ENCODE results near the gene KIAA0825. TPM values are rescaled to one million over a fixed set of nuclear protein-coding genes. Genes with fewer than 3 reads are reported as not detected.
"Not testable (repeated sequence)": the region's sequence is repeated elsewhere in the genome, so short reads cannot be mapped to it uniquely, and the experiment has no call there.

The KIAA0825 gene
- total and polyA plus RNA-seq, 2 donors (not counting 1 experiment from before 2014, with no cell fraction given), result 1.7 to 3.6 TPM

- no peak overlapping the region for H3K4me2 ChIP-seq (ENCODE audit: extremely low read depth, insufficient read depth, low read length)
- no peak overlapping the region for H3K9ac ChIP-seq (ENCODE audit: insufficient read depth, low read length)
- no peaks in the 10 kb centered on the region for H3K9me3 ChIP-seq (ENCODE audit: control insufficient read depth, insufficient read depth, low read depth, low read length)
- DNase-seq (ENCODE audit: low read depth in 2 of 2), result no peak
- H3K4me3 ChIP-seq (replicated peaks in 1 of 4; ENCODE audit: control extremely low read depth in 1 of 4, insufficient read depth in 1 of 4, low read depth in 3 of 4, low read length in 4 of 4), result no peak overlapping the region
- no peaks in the 10 kb centered on the region for H3K4me1 ChIP-seq (ENCODE audit: control insufficient read depth, extremely low read depth, insufficient read depth, low read length)
- no peaks in the 10 kb centered on the region for H4K20me1 ChIP-seq (ENCODE audit: control insufficient read depth, extremely low read depth, insufficient read depth, low read length)
- no peak overlapping the region for H2AFZ ChIP-seq (ENCODE audit: low read length)
- H3K27me3 ChIP-seq (ENCODE audit: control insufficient read depth, insufficient read depth, low read length), result no peaks in the 10 kb centered on the region
- TF ChIP-seq, protein P1, sequence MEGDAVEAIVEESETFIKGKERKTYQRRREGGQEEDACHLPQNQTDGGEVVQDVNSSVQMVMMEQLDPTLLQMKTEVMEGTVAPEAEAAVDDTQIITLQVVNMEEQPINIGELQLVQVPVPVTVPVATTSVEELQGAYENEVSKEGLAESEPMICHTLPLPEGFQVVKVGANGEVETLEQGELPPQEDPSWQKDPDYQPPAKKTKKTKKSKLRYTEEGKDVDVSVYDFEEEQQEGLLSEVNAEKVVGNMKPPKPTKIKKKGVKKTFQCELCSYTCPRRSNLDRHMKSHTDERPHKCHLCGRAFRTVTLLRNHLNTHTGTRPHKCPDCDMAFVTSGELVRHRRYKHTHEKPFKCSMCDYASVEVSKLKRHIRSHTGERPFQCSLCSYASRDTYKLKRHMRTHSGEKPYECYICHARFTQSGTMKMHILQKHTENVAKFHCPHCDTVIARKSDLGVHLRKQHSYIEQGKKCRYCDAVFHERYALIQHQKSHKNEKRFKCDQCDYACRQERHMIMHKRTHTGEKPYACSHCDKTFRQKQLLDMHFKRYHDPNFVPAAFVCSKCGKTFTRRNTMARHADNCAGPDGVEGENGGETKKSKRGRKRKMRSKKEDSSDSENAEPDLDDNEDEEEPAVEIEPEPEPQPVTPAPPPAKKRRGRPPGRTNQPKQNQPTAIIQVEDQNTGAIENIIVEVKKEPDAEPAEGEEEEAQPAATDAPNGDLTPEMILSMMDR (conservative IDR thresholded peaks at IDR 0.05 in 1 of 2, IDR thresholded peaks at IDR 0.05 in 1 of 2; ENCODE audit: low read depth in 1 of 2, low read length in 2 of 2), result no peak
- TF ChIP-seq EZH2 (IDR thresholded peaks at IDR 0.05; ENCODE audit: low read length, missing control alignments), result no peak
- no peaks in the 10 kb centered on the region for H3K79me2 ChIP-seq (ENCODE audit: control insufficient read depth, insufficient read depth, low read length)
- H3K27ac ChIP-seq (ENCODE audit: insufficient read depth, low read length), result no peak overlapping the region
- H3K36me3 ChIP-seq (ENCODE audit: control insufficient read depth, insufficient read depth, low read length), result no peaks in the 10 kb centered on the region
Measured at GRCh38 chr5:94140300-94140699, 478.1 kb downstream of the KIAA0825 start.

GRCh38 chr5:94130077-94130476, 488.3 kb downstream of the KIAA0825 start:
- H3K4me2 ChIP-seq (ENCODE audit: extremely low read depth, insufficient read depth, low read length), result no peak overlapping the region
- no peak overlapping the region for H3K4me3 ChIP-seq (replicated peaks in 1 of 4; ENCODE audit: control extremely low read depth in 1 of 4, insufficient read depth in 1 of 4, low read depth in 3 of 4, low read length in 4 of 4)
- no peaks in the 10 kb centered on the region for H3K79me2 ChIP-seq (ENCODE audit: control insufficient read depth, insufficient read depth, low read length)
- TF ChIP-seq, protein P1 (conservative IDR thresholded peaks at IDR 0.05 in 1 of 2, IDR thresholded peaks at IDR 0.05 in 1 of 2; ENCODE audit: low read depth in 1 of 2, low read length in 2 of 2), result no peak
- TF ChIP-seq EZH2 (IDR thresholded peaks at IDR 0.05; ENCODE audit: low read length, missing control alignments), result no peak
- DNase-seq (ENCODE audit: low read depth in 2 of 2), result no peak
- H3K36me3 ChIP-seq (ENCODE audit: control insufficient read depth, insufficient read depth, low read length), result no peaks in the 10 kb centered on the region
- no peak overlapping the region for H2AFZ ChIP-seq (ENCODE audit: low read length)
- H3K27me3 ChIP-seq (ENCODE audit: control insufficient read depth, insufficient read depth, low read length), result no peaks in the 10 kb centered on the region
- no peaks in the 10 kb centered on the region for H3K4me1 ChIP-seq (ENCODE audit: control insufficient read depth, extremely low read depth, insufficient read depth, low read length)
- H4K20me1 ChIP-seq (ENCODE audit: control insufficient read depth, extremely low read depth, insufficient read depth, low read length), result no peaks in the 10 kb centered on the region
- H3K9ac ChIP-seq (ENCODE audit: insufficient read depth, low read length), result no peak overlapping the region
- H3K27ac ChIP-seq (ENCODE audit: insufficient read depth, low read length), result no peak overlapping the region
- no peaks in the 10 kb centered on the region for H3K9me3 ChIP-seq (ENCODE audit: control insufficient read depth, insufficient read depth, low read depth, low read length)

DNA sequence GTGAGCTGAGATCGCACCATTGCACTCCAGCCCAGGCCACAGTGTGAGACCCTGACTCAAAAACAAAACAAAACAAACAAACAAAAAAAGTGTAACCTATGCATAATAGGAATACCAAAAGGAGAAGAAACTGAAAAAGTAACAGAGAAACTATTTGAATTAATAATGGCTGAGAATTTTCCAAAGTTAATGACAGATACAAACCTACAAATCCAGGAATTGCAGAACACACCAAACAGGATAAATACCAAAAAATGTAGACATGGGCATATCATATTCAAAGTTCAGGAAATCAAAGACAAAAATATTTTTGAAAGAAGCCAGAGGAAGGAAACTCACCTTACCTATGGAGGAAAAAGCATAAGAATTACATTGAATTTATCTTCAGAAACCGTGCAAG, 493.3 kb downstream of the KIAA0825 start:
- H3K4me1 ChIP-seq (ENCODE audit: control insufficient read depth, extremely low read depth, insufficient read depth, low read length), result no peaks in the 10 kb centered on the region
- no peak for TF ChIP-seq EZH2 (IDR thresholded peaks at IDR 0.05; ENCODE audit: low read length, missing control alignments)
- TF ChIP-seq, protein P1 (conservative IDR thresholded peaks at IDR 0.05 in 1 of 2, IDR thresholded peaks at IDR 0.05 in 1 of 2; ENCODE audit: low read depth in 1 of 2, low read length in 2 of 2), result no peak
- no peak overlapping the region for H2AFZ ChIP-seq (ENCODE audit: low read length)
- no peak overlapping the region for H3K4me2 ChIP-seq (ENCODE audit: extremely low read depth, insufficient read depth, low read length)
- no peak overlapping the region for H3K27ac ChIP-seq (ENCODE audit: insufficient read depth, low read length)
- no peaks in the 10 kb centered on the region for H3K36me3 ChIP-seq (ENCODE audit: control insufficient read depth, insufficient read depth, low read length)
- DNase-seq (ENCODE audit: low read depth in 2 of 2), result no peak
- H3K9me3 ChIP-seq (ENCODE audit: control insufficient read depth, insufficient read depth, low read depth, low read length), result no peaks in the 10 kb centered on the region
- H3K79me2 ChIP-seq (ENCODE audit: control insufficient read depth, insufficient read depth, low read length), result no peaks in the 10 kb centered on the region
- no peaks in the 10 kb centered on the region for H3K27me3 ChIP-seq (ENCODE audit: control insufficient read depth, insufficient read depth, low read length)
- H3K4me3 ChIP-seq (replicated peaks in 1 of 4; ENCODE audit: control extremely low read depth in 1 of 4, insufficient read depth in 1 of 4, low read depth in 3 of 4, low read length in 4 of 4), result no peak overlapping the region
- no peak overlapping the region for H3K9ac ChIP-seq (ENCODE audit: insufficient read depth, low read length)
- H4K20me1 ChIP-seq (ENCODE audit: control insufficient read depth, extremely low read depth, insufficient read depth, low read length), result no peaks in the 10 kb centered on the region

GRCh38 chr5:94116317-94116716, 502.1 kb downstream of the KIAA0825 start:
- not testable (repeated sequence) for H3K4me3 ChIP-seq (replicated peaks in 1 of 4; ENCODE audit: control extremely low read depth in 1 of 4, insufficient read depth in 1 of 4, low read depth in 3 of 4, low read length in 4 of 4); H4K20me1 ChIP-seq (ENCODE audit: control insufficient read depth, extremely low read depth, insufficient read depth, low read length); H3K27ac ChIP-seq (ENCODE audit: insufficient read depth, low read length); DNase-seq (ENCODE audit: low read depth in 2 of 2); H2AFZ ChIP-seq (ENCODE audit: low read length); H3K9ac ChIP-seq (ENCODE audit: insufficient read depth, low read length); H3K36me3 ChIP-seq (ENCODE audit: control insufficient read depth, insufficient read depth, low read length); H3K4me2 ChIP-seq (ENCODE audit: extremely low read depth, insufficient read depth, low read length); H3K4me1 ChIP-seq (ENCODE audit: control insufficient read depth, extremely low read depth, insufficient read depth, low read length); H3K27me3 ChIP-seq (ENCODE audit: control insufficient read depth, insufficient read depth, low read length); H3K9me3 ChIP-seq (ENCODE audit: control insufficient read depth, insufficient read depth, low read depth, low read length); H3K79me2 ChIP-seq (ENCODE audit: control insufficient read depth, insufficient read depth, low read length)

Data from fibroblast of lung (primary cell).